Tongue (tissue), 2 donors: ENCODE results near the gene NOXO1. TPM values are rescaled to one million over a fixed set of nuclear protein-coding genes. Genes with fewer than 3 reads are reported as not detected.

ENCODE experiments used
- DNase-seq: peaks from one replicate; pipeline ENCODE4 v3.0.0-alpha.2; 2015
- total RNA-seq: library from RNA; depleted of rRNA; stranded (reverse); fragments of >200 nt; gene quantifications from one replicate; pipeline ENCODE4 v1.2.3, GENCODE V29; 2014

The NOXO1 gene
- total RNA-seq, 1 donor from 2014 or later = 2.5 TPM

DNA sequence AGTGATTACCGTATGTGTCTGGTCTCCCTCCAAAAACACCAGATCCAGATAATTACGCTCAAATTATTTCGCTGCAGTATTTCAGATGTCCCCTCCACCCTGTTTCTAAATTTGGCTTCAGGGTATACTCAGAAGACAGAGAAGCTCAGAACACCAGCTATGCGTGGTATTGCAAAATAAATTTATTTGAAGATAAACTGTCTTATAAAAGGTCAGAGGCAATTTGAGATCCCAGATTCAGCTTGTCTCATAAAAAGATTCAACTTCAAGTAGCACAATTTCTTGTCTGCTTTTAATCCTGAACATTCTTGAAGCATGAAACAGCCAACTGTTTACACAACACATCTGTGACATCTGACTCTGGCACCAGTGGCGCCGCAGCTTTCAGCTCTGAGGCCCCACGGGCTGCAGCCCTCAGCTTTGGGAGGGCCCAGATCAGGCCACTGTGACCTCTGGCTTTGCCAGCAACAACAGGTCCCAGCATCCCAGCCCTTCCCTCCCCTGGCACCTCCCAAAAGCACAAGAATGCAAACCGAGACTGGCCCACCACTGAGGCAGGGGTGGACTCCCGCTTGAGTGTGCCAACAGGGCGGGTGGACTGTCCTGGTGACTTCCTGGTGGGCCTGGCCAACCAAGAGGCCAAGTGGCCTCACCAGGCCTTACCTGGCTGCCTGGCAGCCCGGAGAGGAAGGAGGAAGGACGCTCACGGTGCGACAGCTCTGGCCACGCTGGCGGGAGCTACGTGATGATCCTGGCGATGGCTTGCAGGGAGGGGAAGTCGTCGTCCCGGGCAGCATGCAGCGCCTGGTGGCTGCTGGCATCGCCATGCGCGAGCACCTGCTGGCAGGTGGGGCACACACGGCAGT is 16.5 kb upstream of the NOXO1 start:
- peak; percentile 31 for DNase-seq

DNA sequence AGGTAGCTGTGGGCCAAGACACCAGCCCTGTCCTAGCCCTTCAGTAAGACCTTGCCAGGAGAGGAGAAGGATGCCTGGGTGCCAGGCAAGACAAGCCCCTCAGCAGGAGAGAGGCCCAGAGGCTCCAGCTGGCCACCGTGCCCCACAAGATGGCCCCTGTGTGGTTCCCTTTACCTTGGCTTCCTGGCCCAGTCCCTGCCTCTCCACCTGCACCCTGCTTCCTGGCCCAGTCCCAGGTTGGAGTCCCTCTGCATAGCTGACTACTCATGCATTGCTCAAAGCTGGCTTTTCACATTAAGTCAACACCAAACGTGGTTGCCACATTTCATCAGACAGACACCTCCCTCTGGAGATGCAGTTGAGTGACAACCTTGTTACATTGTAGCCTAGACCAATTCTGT is 12.5 kb upstream of the NOXO1 start:
- DNase-seq = no peak

DNA sequence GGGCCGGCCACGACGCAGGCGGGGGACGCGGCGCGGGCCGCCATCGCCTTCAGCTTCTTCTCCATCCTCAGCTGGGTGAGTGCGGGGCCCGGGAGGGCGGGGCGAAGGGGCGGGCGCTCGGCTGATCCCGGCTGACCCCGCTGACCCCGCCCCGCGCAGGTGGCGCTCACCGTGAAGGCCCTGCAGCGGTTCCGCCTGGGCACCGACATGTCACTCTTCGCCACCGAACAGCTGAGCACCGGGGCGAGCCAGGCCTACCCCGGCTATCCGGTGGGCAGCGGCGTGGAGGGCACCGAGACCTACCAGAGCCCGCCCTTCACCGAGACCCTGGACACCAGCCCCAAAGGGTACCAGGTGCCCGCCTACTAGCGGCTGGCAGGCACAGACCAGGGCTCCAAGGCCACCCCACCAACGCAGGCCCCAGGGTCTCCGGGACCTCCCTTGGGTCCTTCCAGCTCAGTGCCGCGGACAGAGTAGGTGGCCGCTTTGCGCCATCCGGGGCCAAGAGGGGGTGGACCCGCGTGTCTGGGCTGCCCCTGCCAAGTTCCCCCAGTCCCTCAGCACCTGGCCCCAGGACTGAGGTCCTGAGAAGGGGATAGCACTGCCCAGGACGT is 11.5 kb upstream of the NOXO1 start:
- peak; percentile 13 for DNase-seq

DNA sequence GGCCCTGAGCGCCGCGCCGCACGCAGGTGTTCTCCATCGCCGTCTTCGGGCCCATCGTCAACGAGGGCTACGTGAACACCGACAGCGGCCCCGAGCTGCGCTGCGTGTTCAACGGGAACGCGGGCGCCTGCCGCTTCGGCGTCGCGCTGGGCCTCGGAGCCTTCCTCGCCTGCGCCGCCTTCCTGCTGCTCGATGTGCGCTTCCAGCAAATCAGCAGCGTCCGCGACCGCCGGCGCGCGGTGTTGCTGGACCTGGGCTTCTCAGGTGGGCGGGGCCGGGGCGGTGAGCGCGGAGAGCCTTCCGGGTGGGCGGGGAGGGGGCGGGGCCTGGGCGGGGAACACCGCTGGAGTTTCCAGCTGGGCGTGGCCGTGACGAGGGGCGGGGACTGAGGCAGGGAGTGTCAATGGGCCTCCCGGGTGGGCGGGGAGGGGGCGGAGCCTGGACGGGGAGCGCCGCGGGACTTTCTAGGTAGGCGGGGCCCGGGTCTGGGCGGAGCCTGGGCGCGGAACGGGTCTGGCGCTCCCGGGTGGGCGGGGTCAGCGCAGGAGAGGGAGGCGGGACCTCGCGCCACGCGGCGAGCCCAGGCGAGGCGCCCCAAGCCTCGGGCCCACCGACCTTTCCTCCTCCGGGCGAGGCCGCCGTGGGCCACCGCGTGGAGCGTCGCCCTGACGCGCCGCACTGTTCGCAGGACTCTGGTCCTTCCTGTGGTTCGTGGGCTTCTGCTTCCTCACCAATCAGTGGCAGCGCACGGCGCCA is 10.9 kb upstream of the NOXO1 start:
- DNase-seq = peak; percentile 96

DNA sequence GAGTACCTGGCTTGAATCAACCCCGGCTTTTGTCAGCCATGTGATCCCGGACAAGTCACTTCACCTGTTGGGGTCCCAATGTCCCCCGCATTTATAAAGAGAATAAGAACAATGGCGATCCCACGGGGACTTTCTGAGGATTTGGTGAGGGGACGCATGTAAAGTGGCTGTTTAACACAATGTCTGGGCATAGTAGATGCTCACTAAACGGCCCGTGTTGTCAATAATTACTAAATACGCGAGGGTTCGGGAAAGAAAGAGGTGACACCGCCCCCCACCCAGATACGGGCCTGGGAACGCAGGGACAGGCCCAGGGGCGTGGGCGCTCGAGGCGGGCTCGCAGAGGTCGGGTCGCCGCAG is 10.3 kb upstream of the NOXO1 start:
- no peak for DNase-seq

DNA sequence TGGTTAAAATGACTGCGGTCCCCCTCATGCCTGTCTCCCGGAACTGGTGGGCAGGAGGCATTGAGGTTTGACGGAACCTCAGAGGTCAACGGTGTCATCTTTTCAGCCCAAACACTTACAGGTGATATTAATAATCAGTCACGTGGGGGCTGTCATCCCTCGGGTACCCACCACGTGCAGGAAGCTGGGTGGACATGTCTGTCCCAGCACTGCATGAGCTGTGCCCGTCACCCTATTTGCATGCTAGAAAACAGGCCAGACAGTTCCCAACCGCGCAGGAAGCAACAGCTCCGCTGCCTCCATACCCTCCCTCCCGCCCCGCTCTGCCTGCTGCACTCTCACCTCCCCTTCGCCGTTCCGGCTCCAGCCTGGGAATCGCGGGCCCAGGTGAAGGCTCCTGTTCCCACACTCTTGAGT is 9.9 kb upstream of the NOXO1 start:
- peak; percentile 11 for DNase-seq

DNA sequence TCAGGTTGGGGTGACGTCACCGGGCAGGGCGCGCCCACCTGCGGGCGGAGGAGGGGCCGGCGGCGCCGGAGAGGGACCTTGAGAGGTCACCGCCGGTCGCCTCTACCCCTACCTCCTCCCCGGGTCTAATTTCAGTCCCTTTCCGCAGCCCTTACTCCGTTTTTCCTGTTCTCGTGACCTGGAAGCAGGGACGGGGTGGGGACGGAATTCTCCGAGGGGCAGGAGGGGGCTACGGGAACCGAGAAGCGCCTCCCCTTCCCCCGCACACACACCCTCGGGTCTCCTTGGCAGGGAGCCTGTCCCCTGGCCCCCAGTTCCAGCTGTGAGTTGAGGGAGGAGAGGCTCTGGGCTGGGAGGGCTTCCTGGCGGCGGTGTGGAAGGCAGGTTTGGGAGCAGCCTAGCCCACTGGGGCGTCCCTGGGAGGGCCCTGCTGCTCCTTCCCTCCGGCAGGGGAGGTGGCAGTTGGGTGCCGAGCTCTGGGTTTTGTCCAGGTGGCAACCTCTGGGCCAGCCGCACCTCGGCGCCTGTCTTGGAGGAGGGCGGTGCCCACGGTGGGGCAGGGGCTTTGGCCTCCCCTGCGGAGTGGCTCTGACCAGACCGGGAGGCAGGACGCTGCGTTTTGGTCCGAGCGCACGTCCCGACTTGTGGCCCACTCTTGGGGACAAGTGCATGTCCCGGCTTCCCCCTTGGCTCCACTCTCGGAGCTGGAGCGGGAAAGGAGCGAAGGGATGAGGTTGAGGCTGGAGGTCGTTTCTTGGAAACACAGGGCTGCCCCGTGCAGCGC is 9.3 kb upstream of the NOXO1 start:
- DNase-seq = peak; percentile 8

DNA sequence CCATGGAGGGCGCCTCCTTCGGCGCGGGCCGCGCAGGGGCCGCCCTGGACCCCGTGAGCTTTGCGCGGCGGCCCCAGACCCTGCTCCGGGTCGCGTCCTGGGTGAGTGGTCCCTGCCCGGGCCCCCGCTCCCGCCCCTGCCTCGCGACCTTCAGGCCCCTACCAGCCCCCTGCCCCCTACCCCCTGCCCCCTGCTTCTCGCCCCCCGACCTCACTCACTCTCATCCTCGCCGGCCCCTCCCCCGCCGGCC is 8.8 kb upstream of the NOXO1 start:
- DNase-seq = no peak

DNA sequence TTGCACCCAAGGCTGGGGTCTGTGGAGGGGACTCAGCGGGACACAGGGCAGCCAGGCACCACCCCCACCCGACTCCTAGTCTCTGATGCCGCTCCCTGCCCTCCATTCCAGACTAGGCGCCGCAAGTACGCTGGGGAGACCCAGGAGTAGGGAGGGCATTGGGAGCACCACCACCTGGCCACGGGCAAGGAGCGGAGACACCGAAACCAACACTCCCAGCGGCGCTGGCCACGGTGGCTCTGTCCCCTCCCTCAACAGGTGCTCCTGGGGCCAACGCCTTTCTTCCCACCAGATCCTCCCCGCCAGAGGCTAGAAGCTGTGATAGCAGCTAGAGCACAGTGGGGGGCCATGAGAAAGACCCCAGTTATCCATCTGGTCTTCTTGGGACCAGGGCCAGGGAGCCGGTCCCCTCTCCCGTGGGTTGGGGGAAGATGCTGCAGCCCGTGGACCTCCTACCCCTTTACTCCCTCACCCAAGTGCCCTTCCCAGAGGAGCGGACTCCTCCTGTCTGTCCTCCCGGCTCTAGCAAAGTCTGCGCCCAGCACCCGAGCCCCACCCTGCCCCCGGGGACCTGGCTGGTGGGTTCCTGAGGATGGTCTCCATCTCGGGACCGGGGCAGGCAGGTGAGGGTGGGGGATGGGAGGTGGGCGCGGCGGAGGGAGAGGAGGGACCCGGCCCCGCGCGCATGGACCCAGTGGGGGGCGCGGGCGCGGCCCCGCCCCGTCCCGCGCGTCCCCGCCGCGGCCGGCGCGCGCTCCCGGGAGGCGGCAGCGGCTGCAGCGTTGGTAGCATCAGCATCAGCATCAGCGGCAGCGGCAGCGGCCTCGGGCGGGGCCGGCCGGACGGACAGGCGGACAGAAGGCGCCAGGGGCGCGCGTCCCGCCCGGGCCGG is 8.2 kb upstream of the NOXO1 start, which contains the start of gene SYNGR3:
Gene SYNGR3 (plus strand): TSS at position 762 of the 892 bp plus-strand sequence. CDS start 133 bp downstream, outside the sequence.
- DNase-seq = no peak

DNA sequence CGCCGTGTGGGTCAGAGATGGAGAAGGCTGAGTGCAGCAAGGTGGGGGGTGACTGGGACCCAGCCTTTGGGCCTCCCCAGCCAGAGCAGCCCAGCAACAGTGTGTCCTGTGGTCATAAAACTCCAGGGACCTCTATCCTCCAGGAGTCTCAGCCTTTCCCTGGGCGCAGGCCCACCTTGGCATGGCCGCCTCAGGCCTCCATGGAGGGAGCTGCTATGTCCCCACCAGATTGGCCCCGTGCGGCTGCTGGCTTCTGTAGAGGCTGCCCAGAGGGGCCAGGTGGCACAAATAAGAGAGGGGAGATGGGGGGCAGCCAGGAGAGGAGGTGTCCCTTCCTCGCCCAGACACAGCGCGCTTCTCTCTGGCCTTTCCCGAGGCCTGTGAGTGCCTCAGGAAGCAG is 5.9 kb upstream of the NOXO1 start:
- no peak for DNase-seq

DNA sequence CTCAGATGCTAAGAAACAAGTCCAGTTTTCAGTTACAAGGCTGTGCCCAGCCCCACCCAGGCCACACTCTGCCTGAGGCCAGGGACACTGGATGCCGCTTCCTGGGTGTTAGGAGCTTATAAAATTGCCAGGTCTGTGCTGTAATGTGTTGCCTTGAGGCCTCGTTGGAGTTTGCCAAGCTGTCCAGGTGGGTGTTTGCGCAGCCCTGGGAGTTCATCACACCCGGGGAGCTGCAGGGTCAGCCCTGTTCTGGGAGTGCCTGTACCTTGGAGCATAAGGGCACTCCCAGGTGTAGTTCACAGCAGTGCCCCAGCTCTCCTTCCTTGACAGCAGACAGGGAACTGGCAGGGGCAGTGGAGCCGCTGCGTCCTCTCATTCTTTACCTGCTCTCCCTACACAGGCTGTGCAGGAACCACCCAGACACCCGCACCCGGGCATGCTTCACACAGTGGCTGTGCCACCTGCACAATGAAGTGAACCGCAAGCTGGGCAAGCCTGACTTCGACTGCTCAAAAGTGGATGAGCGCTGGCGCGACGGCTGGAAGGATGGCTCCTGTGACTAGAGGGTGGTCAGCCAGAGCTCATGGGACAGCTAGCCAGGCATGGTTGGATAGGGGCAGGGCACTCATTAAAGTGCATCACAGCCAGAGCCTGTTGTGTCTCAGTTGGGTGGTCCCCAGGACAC is 4.3 kb upstream of the NOXO1 start:
- DNase-seq = no peak

DNA sequence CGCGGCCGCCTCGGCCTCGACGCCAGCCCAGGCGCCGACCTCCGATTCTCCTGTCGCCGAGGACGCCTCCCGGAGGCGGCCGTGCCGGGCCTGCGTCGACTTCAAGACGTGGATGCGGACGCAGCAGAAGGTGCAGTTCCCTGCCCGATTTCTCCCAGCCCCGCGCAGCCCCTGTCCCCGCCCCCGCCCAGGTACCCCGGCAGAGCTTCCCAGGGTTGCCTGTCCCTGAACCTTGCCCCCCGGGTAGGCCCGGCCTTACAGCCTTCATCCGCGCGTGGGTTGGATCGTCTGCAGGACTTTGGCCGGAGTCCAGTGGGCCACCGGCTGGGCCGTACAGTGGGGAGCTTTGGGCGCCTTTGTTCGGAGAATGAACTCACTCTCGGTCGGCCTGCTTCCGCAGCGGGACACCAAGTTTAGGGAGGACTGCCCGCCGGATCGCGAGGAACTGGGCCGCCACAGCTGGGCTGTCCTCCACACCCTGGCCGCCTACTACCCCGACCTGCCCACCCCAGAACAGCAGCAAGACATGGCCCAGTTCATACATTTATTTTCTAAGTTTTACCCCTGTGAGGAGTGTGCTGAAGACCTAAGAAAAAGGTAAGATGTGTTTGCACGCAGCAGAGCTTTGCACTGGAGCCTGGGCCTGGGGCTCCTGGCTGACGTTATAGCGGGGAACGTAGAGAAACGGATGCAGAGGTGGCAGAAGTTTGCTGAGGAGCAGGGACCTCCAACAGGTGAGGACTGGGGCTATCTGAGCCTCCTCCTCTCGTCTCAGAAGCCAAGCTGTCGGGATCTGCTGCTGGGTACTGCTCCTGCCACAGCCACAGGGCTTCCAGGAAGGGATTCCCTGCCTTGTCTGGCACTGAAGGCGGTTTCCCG is 3.3 kb upstream of the NOXO1 start:
- DNase-seq = no peak

DNA sequence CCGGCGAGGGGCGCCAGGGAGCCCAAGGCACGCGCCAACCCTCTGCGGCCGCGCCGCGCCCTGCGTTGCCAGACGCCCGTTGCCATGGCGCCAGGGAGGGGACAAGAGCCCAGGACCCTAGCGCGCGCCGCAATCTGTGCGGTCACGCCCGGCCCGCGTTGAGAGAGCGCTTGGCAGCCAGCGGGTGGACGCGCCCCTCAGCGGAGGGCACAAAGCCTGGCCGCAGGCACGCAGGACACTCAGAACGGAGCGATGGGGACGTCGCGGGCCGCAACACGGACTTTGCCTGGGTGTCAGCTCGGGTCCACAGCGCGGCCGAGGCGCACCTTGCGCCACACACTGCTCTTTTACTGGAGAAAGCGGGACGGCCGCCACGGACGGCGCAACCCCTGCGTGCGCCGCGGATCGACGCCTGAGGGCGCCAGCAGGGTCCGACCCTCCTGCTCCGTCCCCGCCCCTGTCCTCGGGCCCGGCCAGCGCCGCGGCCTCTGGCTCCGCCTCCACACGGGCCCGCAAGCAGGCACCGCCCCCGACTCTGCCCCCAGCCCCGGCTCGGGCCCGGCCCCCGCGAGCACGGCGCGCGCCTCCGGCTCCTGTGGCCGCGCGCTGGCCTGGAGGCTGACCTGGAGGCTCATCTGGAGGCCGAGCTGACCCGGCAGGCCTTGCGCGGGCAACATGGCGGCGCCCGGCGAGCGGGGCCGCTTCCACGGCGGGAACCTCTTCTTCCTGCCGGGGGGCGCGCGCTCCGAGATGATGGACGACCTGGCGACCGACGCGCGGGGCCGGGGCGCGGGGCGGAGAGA is 2.5 kb upstream of the NOXO1 start, which contains the start of gene GFER:
Gene GFER (plus strand): TSS at position 650 of the 803 bp plus-strand sequence. CDS start 26 bp downstream, at position 676.
- DNase-seq = peak; percentile 94

DNA sequence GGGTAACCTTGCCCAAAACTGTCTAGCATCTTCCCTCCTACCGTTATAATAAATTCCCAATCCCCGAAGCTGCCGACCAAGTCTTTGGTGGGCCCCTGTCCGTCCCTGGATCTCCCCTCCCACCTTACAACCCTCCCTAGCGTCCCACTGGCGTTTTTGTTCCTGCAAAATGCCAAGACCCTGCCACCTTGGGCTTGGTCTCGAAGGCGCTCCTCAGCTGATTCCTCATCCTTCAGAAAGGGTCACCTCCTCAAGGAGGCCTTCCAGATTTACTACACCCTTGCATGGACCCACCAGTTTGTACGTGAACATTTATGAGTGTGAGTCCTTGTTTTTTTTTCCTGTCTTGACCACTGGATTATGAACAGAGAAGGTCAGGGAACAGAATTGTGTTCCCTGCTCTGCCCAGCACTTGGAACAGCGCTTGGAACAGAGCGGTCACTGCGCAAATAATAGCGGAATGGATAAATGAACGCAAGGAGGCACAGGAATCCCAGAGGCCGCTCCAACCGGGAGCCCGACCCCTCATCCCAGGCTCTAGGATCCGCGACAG is 1.8 kb upstream of the NOXO1 start:
- no peak for DNase-seq

DNA sequence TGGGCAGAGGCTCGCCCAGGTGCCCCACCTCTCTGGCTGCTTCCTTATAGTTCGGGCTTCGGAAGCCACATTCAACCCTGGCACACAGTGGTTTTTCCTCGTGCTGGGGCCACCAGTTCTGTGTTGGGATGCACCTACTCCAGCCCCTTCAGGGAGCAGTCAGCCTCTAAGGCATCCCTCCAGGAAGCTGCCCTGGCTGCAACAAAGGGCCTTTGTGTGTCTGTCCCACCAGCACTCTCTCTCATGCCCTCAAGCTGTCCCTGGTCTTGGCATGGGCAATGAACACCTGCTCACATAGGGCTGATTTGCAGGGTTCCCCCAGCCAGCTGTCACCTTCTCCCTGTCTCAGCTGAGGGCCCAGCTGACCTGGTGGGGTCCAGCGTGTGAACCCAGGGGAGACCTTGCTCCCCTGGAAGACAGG is 754 bp upstream of the NOXO1 start:
- peak; percentile 77 for DNase-seq

DNA sequence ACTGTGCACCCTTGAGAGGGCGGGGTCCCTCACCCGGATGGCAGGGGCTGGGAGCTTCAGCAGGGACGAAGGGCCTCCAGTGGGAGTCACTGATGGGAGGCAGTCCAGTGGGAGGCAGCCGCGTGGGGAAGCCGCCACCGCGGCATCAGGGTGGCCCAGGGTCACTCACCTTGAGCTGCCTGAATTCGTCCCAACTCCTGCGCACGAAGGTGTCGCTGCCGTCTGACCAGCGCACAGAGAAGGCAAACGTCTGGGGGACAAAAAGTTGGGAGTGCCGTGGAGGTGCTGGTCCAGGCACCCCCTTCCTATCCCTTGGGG is 540 bp downstream of the NOXO1 start:
- no peak for DNase-seq

DNA sequence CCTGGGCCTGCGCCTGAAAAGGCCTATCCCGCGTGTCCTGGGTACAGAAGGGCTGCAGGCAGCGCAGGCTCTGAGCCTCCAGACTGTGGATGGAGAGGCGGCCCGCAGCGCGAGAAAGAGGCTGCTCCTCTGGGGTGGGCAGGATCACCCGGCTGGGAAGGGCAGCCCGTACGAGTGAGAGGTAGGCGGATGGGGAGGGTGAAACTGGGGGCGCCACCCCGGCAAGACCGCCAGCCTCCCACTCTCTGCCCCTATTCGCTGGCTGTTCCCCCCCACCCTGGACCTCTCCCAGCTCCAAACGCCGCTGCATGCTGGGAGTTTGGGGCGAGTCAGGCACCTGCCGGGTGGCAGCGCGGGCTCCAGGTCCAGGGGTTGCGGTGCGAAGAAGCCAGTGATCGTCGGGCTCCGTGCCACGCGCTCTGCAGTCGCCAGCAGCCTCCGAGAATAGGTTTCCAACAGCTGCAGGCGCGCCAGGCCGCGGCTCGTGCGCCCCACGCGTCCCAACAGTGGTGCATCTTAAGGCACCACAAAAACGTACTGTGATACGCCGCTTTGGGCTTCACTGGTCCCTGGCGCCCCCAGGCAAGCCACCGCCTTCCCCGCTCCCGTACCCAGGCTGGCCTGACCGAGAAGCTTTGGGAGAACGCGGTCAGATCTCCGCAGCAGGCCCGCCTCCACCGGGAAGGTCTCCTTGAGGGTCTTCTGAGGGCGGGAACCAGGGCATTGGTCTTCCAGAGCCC is 1.1 kb downstream of the NOXO1 start:
- DNase-seq = peak; percentile 69
